ENCODE data around the gene PEX7. TPM values are rescaled to one million over a fixed set of nuclear protein-coding genes. Genes with fewer than 3 reads are reported as not detected.
"Not testable (repeated sequence)": the region's sequence is repeated elsewhere in the genome, so short reads cannot be mapped to it uniquely, and the experiment has no call there.

Gene PEX7
- total and polyA plus RNA-seq, 12 donors = 4.8 to 43.3 (median 23.8) TPM

- intact Hi-C loops (cut with DNase I) = no loop called here
- TF ChIP-seq CTCF (IDR thresholded peaks at IDR 0.05) = no peak
- no peak for TF ChIP-seq POLR2A (IDR thresholded peaks at IDR 0.05)
- Histone ChIP-seq H3K27me3 (peaks cover 3% of the 10 kb centered on the region), H3K4me3 (no peak overlapping the region), H3K36me3 (replicated peaks in 1 of 2) (no peaks in the 10 kb centered on the region), H3K27ac (no peak overlapping the region), H3K9me3 (replicated peaks in 1 of 3) (no peaks in the 10 kb centered on the region), H3K4me1 (replicated peaks in 1 of 2) (no peaks in the 10 kb centered on the region)
- DNase-seq = no peak
- 54 to 67% (median 62%) methylated on average over 12 to 14 of the region's 14 CpGs for WGBS, 4 donors
Measured at GRCh38 chr6:136956590-136957544, 134.5 kb downstream of the PEX7 start.

GRCh38 chr6:136958168-136958567 is 135.8 kb downstream of the PEX7 start:
- 88 to 94% (median 90%) methylated on average over 4 to 5 of the region's 5 CpGs for WGBS, 4 donors
- Histone ChIP-seq H3K27me3 (peaks cover 2% of the 10 kb centered on the region), H3K36me3 (replicated peaks in 1 of 2) (no peaks in the 10 kb centered on the region), H3K4me1 (replicated peaks in 1 of 2) (no peaks in the 10 kb centered on the region), H3K9me3 (replicated peaks in 1 of 3) (no peaks in the 10 kb centered on the region), H3K4me3 (no peak overlapping the region), H3K27ac (no peak overlapping the region)
- intact Hi-C loops (cut with DNase I) = no loop called here
- DNase-seq = no peak
- TF ChIP-seq CTCF (IDR thresholded peaks at IDR 0.05) = no peak
- TF ChIP-seq POLR2A (IDR thresholded peaks at IDR 0.05) = no peak

- TF ChIP-seq POLR2A (IDR thresholded peaks at IDR 0.05) (no peak), CTCF (IDR thresholded peaks at IDR 0.05) (no peak)
- no peaks in the 10 kb centered on the region for H3K27me3 ChIP-seq
- no peak for DNase-seq
- H3K27ac ChIP-seq = no peak overlapping the region
- 64 to 71% (median 66%) methylated on average over 13 to 14 of the region's 14 CpGs for WGBS, 4 donors
- H3K4me1 ChIP-seq (replicated peaks in 1 of 2) = no peaks in the 10 kb centered on the region
- no peaks in the 10 kb centered on the region for H3K9me3 ChIP-seq (replicated peaks in 1 of 3)
- H3K4me3 ChIP-seq = no peak overlapping the region
- intact Hi-C loops (cut with DNase I) = no loop called here
- H3K36me3 ChIP-seq (replicated peaks in 1 of 2) = no peaks in the 10 kb centered on the region
Measured at GRCh38 chr6:136959471-136959891, 137.1 kb downstream of the PEX7 start.

GRCh38 chr6:136959935-136960334 is 137.5 kb downstream of the PEX7 start:
- H3K9me3 ChIP-seq (replicated peaks in 1 of 3); H3K27me3 ChIP-seq; H3K4me1 ChIP-seq (replicated peaks in 1 of 2); H3K4me3 ChIP-seq; H3K36me3 ChIP-seq (replicated peaks in 1 of 2); intact Hi-C loops (cut with DNase I); DNase-seq; H3K27ac ChIP-seq: not testable (repeated sequence)
- 85 to 92% (median 86%) methylated on average over 5 to 6 of the region's 6 CpGs for WGBS, 4 donors

Data from adrenal gland (tissue), 12 donors.